Neuronal stem cell (in vitro differentiated cells): ENCODE results near the gene SLC40A1.

Experiments
- DNase-seq: peaks from one replicate; pipeline ENCODE4 v3.0.0-alpha.2; 2013; ENCODE audit warnings: low spot score
- H2AFZ ChIP-seq: one replicate; pipeline ENCODE4 v1.6.1; 2013; ENCODE audit warnings: mild to moderate bottlenecking, low read length, inconsistent platforms
- H2AK5ac ChIP-seq: 2 replicates; pipeline ENCODE4 v1.6.1; 2013; ENCODE audit warnings: low read depth, mild to moderate bottlenecking, inconsistent platforms, low read length, moderate library complexity, mixed read lengths
- H2BK120ac ChIP-seq: 2 replicates; pipeline ENCODE4 v1.6.1; 2013; ENCODE audit warnings: low read depth, mild to moderate bottlenecking, inconsistent platforms, low read length, moderate library complexity, mixed read lengths
- H2BK12ac ChIP-seq: one replicate; pipeline ENCODE4 v1.6.1; 2013; ENCODE audit warnings: low read length, inconsistent platforms
- H2BK15ac ChIP-seq: 2 replicates; pipeline ENCODE4 v1.6.1; 2013; ENCODE audit warnings: mild to moderate bottlenecking, low read length, inconsistent platforms, mixed read lengths
- H2BK5ac ChIP-seq: one replicate; pipeline ENCODE4 v1.6.1; 2013; ENCODE audit warnings: inconsistent platforms, mild to moderate bottlenecking, low read length, moderate library complexity
- H3K14ac ChIP-seq: one replicate; pipeline ENCODE4 v1.6.1; 2013; ENCODE audit warnings: low read length, inconsistent platforms
- H3K18ac ChIP-seq: 2 replicates; pipeline ENCODE4 v1.6.1; 2013; ENCODE audit warnings: low read length, inconsistent platforms
- H3K23ac ChIP-seq: 2 replicates; pipeline ENCODE4 v1.6.1; 2013; ENCODE audit warnings: low read depth, mild to moderate bottlenecking, mixed read lengths, low read length, inconsistent platforms; ENCODE audit not compliant: poor library complexity
- H3K27ac ChIP-seq: replicated peaks from 3 replicates; pipeline ENCODE4 v1.5.1; 2013; ENCODE audit warnings: low read length, inconsistent platforms
- H3K27me3 ChIP-seq, 3 experiments: 2 replicates each; pipeline ENCODE4 v1.6.1; 2013; ENCODE audit warnings: low read length in 3 of 3, mild to moderate bottlenecking in 2 of 3, inconsistent platforms in 1 of 3, low read depth in 1 of 3, mixed read lengths in 1 of 3, moderate library complexity in 1 of 3; ENCODE audit not compliant: control insufficient read depth in 3 of 3, insufficient read depth in 3 of 3
- H3K36me3 ChIP-seq, 2 donors: replicated peaks in 1 of 2; 2 replicates each; pipeline ENCODE4 v1.6.1; 2013; ENCODE audit warnings: low read length in 2 of 2; ENCODE audit not compliant: control insufficient read depth in 2 of 2, insufficient read depth in 2 of 2
- H3K4ac ChIP-seq: 2 replicates; pipeline ENCODE4 v1.6.1; 2013; ENCODE audit warnings: inconsistent platforms, mild to moderate bottlenecking, low read length, moderate library complexity
- H3K4me1 ChIP-seq, 2 donors: 1 replicate in 1 of 2; 2 replicates in 1 of 2; pipeline ENCODE4 v1.6.1; 2013; ENCODE audit warnings: low read length in 2 of 2, low read depth in 1 of 2; ENCODE audit not compliant: control insufficient read depth in 2 of 2, insufficient read depth in 1 of 2
- H3K4me2 ChIP-seq: one replicate; pipeline ENCODE4 v1.6.1; 2013; ENCODE audit warnings: mild to moderate bottlenecking, low read length, inconsistent platforms; ENCODE audit not compliant: insufficient read depth, poor library complexity, severe bottlenecking
- H3K4me3 ChIP-seq, 2 donors: 2 replicates each; pipeline ENCODE4 v1.5.1; 2013; ENCODE audit warnings: low read length in 2 of 2, mild to moderate bottlenecking in 2 of 2, inconsistent platforms in 1 of 2, moderate library complexity in 1 of 2
- H3K79me1 ChIP-seq: one replicate; pipeline ENCODE4 v1.6.1; 2013; ENCODE audit warnings: low read depth, mild to moderate bottlenecking, inconsistent platforms, low read length, moderate library complexity
- H3K9ac ChIP-seq: one replicate; pipeline ENCODE4 v1.6.1; 2013; ENCODE audit warnings: mild to moderate bottlenecking, low read depth, low read length, inconsistent platforms; ENCODE audit not compliant: poor library complexity
- H3K9me3 ChIP-seq, 2 donors: replicated peaks in 1 of 2; 2 replicates each; pipeline versions ENCODE3 to v1.6.1; 2013; ENCODE audit warnings: low read length in 2 of 2, mild to moderate bottlenecking in 2 of 2, inconsistent platforms in 1 of 2, low read depth in 1 of 2, mixed read lengths in 1 of 2, moderate library complexity in 1 of 2; ENCODE audit not compliant: control insufficient read depth in 2 of 2, insufficient read depth in 1 of 2
- H4K8ac ChIP-seq: one replicate; pipeline ENCODE4 v1.6.1; 2013; ENCODE audit warnings: low read depth, mild to moderate bottlenecking, inconsistent platforms, low read length, moderate library complexity
- H4K91ac ChIP-seq: one replicate; pipeline ENCODE4 v1.6.1; 2013; ENCODE audit warnings: low read length, low read depth, mild to moderate bottlenecking, inconsistent platforms; ENCODE audit not compliant: poor library complexity
- WGBS, 2 donors: extraction: QIAGEN DNeasy Blood & Tissue Kit; methylation state at CpG; one replicate each; pipeline ENCODE4 v1.1.7; 2013; ENCODE audit warnings: missing lambda C conversion rate in 2 of 2, mixed read lengths in 1 of 2; ENCODE audit not compliant: insufficient read length in 2 of 2, insufficient replicate concordance in 1 of 2; ENCODE audit errors: extremely low coverage in 2 of 2; 5-methylcytosine and 5-hydroxymethylcytosine counted together

SLC40A1 gene

GRCh38 chr2:189570570-189571031 lies 10.0 kb downstream of the SLC40A1 start:
- H2BK120ac ChIP-seq: no peak overlapping the region
- no peaks in the 10 kb centered on the region for H3K27me3 ChIP-seq
- no peak overlapping the region for H3K9ac ChIP-seq
- no peaks in the 10 kb centered on the region for H3K79me1 ChIP-seq
- no peak overlapping the region for H3K23ac ChIP-seq
- H2BK12ac ChIP-seq: no peak overlapping the region
- no peak overlapping the region for H3K4me2 ChIP-seq
- H3K9me3 ChIP-seq: no peaks in the 10 kb centered on the region
- no peak overlapping the region for H4K91ac ChIP-seq
- no peaks in the 10 kb centered on the region for H3K4me1 ChIP-seq
- no peak overlapping the region for H3K4me3 ChIP-seq
- DNase-seq: no peak
- H2BK5ac ChIP-seq: no peak overlapping the region
- H3K27ac ChIP-seq: no peak overlapping the region
- H2AK5ac ChIP-seq: no peak overlapping the region
- no peak overlapping the region for H2AFZ ChIP-seq
- no peak overlapping the region for H2BK15ac ChIP-seq
- H3K36me3 ChIP-seq: peaks cover 0 to 3% of the 10 kb centered on the region in 2 donors
- H3K18ac ChIP-seq: no peak overlapping the region
- no CpG with 5 or more reads among the region's 1 CpG for WGBS, 2 donors
- no peak overlapping the region for H3K4ac ChIP-seq
- no peak overlapping the region for H3K14ac ChIP-seq
- no peak overlapping the region for H4K8ac ChIP-seq

GRCh38 chr2:189569295-189569910 lies 11.2 kb downstream of the SLC40A1 start:
- Histone ChIP-seq H2AK5ac (no peak overlapping the region), H3K9ac (no peak overlapping the region), H2BK120ac (no peak overlapping the region), H3K14ac (no peak overlapping the region), H2BK12ac (no peak overlapping the region), H3K36me3 (peaks cover 0 to 6% of the 10 kb centered on the region in 2 donors), H3K4me3 (no peak overlapping the region), H3K9me3 (no peaks in the 10 kb centered on the region), H3K27ac (no peak overlapping the region), H3K4me1 (no peaks in the 10 kb centered on the region), H3K23ac (no peak overlapping the region), H4K8ac (no peak overlapping the region), H3K4ac (no peak overlapping the region), H3K79me1 (no peaks in the 10 kb centered on the region), H3K27me3 (no peaks in the 10 kb centered on the region), H2BK5ac (no peak overlapping the region), H3K4me2 (no peak overlapping the region), H4K91ac (no peak overlapping the region), H2AFZ (no peak overlapping the region), H2BK15ac (no peak overlapping the region), H3K18ac (no peak overlapping the region)
- no CpG with 5 or more reads among the region's 1 CpG for WGBS, 2 donors
- no peak for DNase-seq

GRCh38 chr2:189566046-189566445 lies 14.5 kb downstream of the SLC40A1 start:
- H3K4me3 ChIP-seq: no peak overlapping the region
- no peak overlapping the region for H3K9ac ChIP-seq
- no peak overlapping the region for H3K27ac ChIP-seq

GRCh38 chr2:189561371-189562038 lies 19.1 kb downstream of the SLC40A1 start:
- H3K4me3 ChIP-seq: no peak overlapping the region
- peaks cover 0 to 10% of the 10 kb centered on the region in 2 donors for H3K36me3 ChIP-seq
- no peak overlapping the region for H2AK5ac ChIP-seq
- H3K27me3 ChIP-seq: no peaks in the 10 kb centered on the region
- no peak overlapping the region for H4K8ac ChIP-seq
- no peak overlapping the region for H2AFZ ChIP-seq
- no peak overlapping the region for H2BK12ac ChIP-seq
- H3K9me3 ChIP-seq: no peaks in the 10 kb centered on the region
- no peak overlapping the region for H4K91ac ChIP-seq
- H3K14ac ChIP-seq: no peak overlapping the region
- no peak overlapping the region for H3K9ac ChIP-seq
- peaks cover 0 to 3% of the 10 kb centered on the region in 2 donors for H3K4me1 ChIP-seq
- no peak overlapping the region for H3K18ac ChIP-seq
- H3K27ac ChIP-seq: no peak overlapping the region
- WGBS, 2 donors: no CpG with 5 or more reads among the region's 6 CpGs
- H3K23ac ChIP-seq: no peak overlapping the region
- H3K4ac ChIP-seq: no peak overlapping the region
- H3K79me1 ChIP-seq: no peaks in the 10 kb centered on the region
- H2BK5ac ChIP-seq: no peak overlapping the region
- no peak for DNase-seq
- H2BK120ac ChIP-seq: no peak overlapping the region
- no peak overlapping the region for H3K4me2 ChIP-seq
- no peak overlapping the region for H2BK15ac ChIP-seq

More at GRCh38 chr2:189566046-189566445, 14.5 kb downstream of the SLC40A1 start:
- no peak overlapping the region for H2BK5ac ChIP-seq
- DNase-seq: no peak
- H4K91ac ChIP-seq: no peak overlapping the region
- H3K4ac ChIP-seq: no peak overlapping the region
- no peak overlapping the region for H3K23ac ChIP-seq
- WGBS, 2 donors: no CpG with 5 or more reads among the region's 3 CpGs
- peaks cover 0 to 13% of the 10 kb centered on the region in 2 donors for H3K36me3 ChIP-seq
- no peaks in the 10 kb centered on the region for H3K27me3 ChIP-seq
- no peak overlapping the region for H2AK5ac ChIP-seq
- no peak overlapping the region for H2BK120ac ChIP-seq
- no peak overlapping the region for H2BK15ac ChIP-seq
- H4K8ac ChIP-seq: no peak overlapping the region
- H2BK12ac ChIP-seq: no peak overlapping the region
- no peak overlapping the region for H3K14ac ChIP-seq
- H3K79me1 ChIP-seq: no peaks in the 10 kb centered on the region
- no peaks in the 10 kb centered on the region for H3K9me3 ChIP-seq
- H3K4me2 ChIP-seq: no peak overlapping the region
- H3K4me1 ChIP-seq: no peaks in the 10 kb centered on the region
- H2AFZ ChIP-seq: no peak overlapping the region
- H3K18ac ChIP-seq: no peak overlapping the region
